Activated CD8-positive, alpha-beta T cell treated with anti-CD3 and anti-CD28 coated beads for 36 hours (primary cell): Measurements from ENCODE around the gene UCHL3. TPM values are rescaled to one million over a fixed set of nuclear protein-coding genes. Genes with fewer than 3 reads are reported as not detected.

ENCODE experiments used
- ATAC-seq: fragments of 200-7000 bp; cut with Tn5 transposase; one replicate; pipeline ENCODE4 v1.10.0; 2021; ENCODE audit warnings: mild to moderate bottlenecking, moderate library complexity
- CTCF ChIA-PET: fragments of 350-600 bp; sonication (Branson Sonifier 250); formaldehyde crosslinking; loops from one replicate; lab custom pipeline; 2021; ENCODE audit warnings: antibody characterized with exemption; lab: Charles Lee
- POLR2A ChIA-PET: fragments of 350-600 bp; sonication (Branson Sonifier 250); formaldehyde crosslinking; loops from one replicate; lab custom pipeline; 2021; ENCODE audit warnings: antibody characterized with exemption; lab: Charles Lee
- DNase-seq: peaks from one replicate; pipeline ENCODE4 v3.0.0-alpha.2; 2020
- H3K27ac Mint-ChIP-seq: one replicate; pipeline ENCODE4 v1.8.0; 2021; ENCODE audit warnings: mild to moderate bottlenecking, mixed read lengths
- H3K27me3 Mint-ChIP-seq: one replicate; pipeline ENCODE4 v1.8.0; 2021; ENCODE audit warnings: mixed read lengths
- H3K36me3 Mint-ChIP-seq: one replicate; pipeline ENCODE4 v1.8.0; 2021; ENCODE audit warnings: low read depth, mixed read lengths
- H3K4me1 Mint-ChIP-seq: one replicate; pipeline ENCODE4 v1.8.0; 2021; ENCODE audit warnings: low read depth, mixed read lengths
- H3K4me3 Mint-ChIP-seq: one replicate; pipeline ENCODE4 v1.8.0; 2021; ENCODE audit warnings: mild to moderate bottlenecking, moderate library complexity, mixed read lengths
- H3K9me3 Mint-ChIP-seq: one replicate; pipeline ENCODE4 v1.8.0; 2021; ENCODE audit warnings: mixed read lengths
- CTCF ChIP-seq: fragments of 200-600 bp; IDR thresholded peaks from one replicate; pipeline ENCODE4 v1.8.0; 2022; ENCODE audit warnings: antibody characterized with exemption, mild to moderate bottlenecking
- intact Hi-C: fragments of 100-400 bp; cut with micrococcal nuclease; formaldehyde crosslinking; loops from one replicate; pipeline ENCODE4 v1.10.0; 2022
- total RNA-seq, 2 experiments: library from RNA; stranded (reverse); gene quantifications; one replicate each; pipeline ENCODE4 v1.2.3, GENCODE V29; 2021

Gene UCHL3
- total RNA-seq = 10 to 100 TPM; 32.9 to 36.4 TPM

GRCh38 chr13:75549262-75550158 lies at the start of gene UCHL3:
Gene UCHL3 (plus strand): TSS chr13:75549791. CDS start chr13:75549821, 30 bp downstream.
- peak within 1 kb of the TSS; percentile 92 for H3K4me3 Mint-ChIP-seq
- ATAC-seq = peak; percentile 96
- peaks cover 41% of the 10 kb centered on the region for H3K4me1 Mint-ChIP-seq
- CTCF ChIA-PET = interaction anchor here (0.9 to 2.5 kb wide), 5 partner anchors 12 to 178 kb away, joined by 3 to 10 read pairs (median 3); partner anchors contain the start of genes COMMD6 and TBC1D4
- peak within 1 kb of the TSS; percentile 97 for H3K27ac Mint-ChIP-seq
- H3K9me3 Mint-ChIP-seq = no peaks in the 10 kb centered on the region
- H3K27me3 Mint-ChIP-seq = no peaks in the 10 kb centered on the region
- POLR2A ChIA-PET = interaction anchor here (1.1 kb wide), 1 partner anchor 12 kb away, joined by 3 read pairs; the partner anchor contains the start of gene COMMD6
- TF ChIP-seq CTCF = peak; percentile 90
- intact Hi-C loops = loop anchor here (5.0 to 10.0 kb wide), 2 partner anchors 67 to 175 kb away; partner anchors contain the start of gene TBC1D4
- DNase-seq = peak; percentile 98
- peaks cover 13% of the 10 kb centered on the region for H3K36me3 Mint-ChIP-seq

GRCh38 chr13:75505327-75505726 lies 44.3 kb upstream of the UCHL3 start:
- TF ChIP-seq CTCF = no peak
- Mint-ChIP-seq H3K4me1 (peaks cover 2% of the 10 kb centered on the region), H3K4me3 (no peak overlapping the region), H3K27me3 (no peaks in the 10 kb centered on the region), H3K27ac (no peak overlapping the region), H3K9me3 (no peaks in the 10 kb centered on the region), H3K36me3 (no peaks in the 10 kb centered on the region)
- DNase-seq = no peak
- intact Hi-C loops = no loop called here
- CTCF ChIA-PET = interaction anchor here (0.5 to 0.9 kb wide), 2 partner anchors 10 to 178 kb away, joined by 3 read pairs; no protein-coding TSS in a partner anchor
- no peak for ATAC-seq
- POLR2A ChIA-PET = no interaction called here

DNA sequence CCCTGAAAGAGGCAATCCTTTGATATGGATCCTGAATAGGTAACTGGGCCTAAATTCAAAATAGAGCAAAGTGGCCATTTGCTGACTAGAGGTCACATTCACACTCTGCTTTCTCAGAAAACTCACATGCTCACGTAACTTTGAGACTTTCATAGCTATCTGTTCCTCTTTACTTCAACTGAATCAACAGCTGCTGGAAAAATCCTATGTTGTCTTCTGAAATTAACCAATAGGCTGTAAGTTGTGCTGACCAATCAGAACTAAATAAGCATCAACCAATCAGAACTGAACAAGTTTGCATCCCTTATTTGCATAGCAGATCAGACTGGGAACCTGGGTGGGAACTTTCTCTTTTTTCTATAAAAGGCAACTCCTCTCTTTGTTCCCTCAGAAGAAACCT lies 43.6 kb upstream of the UCHL3 start:
- Mint-ChIP-seq H3K9me3 (no peaks in the 10 kb centered on the region), H3K4me3 (no peak overlapping the region), H3K27ac (no peak overlapping the region), H3K27me3 (no peaks in the 10 kb centered on the region), H3K36me3 (no peaks in the 10 kb centered on the region), H3K4me1 (peaks cover 2% of the 10 kb centered on the region)
- intact Hi-C loops = no loop called here
- CTCF ChIA-PET = interaction anchor here (0.9 kb wide), 1 partner anchor 10 kb away, joined by 3 read pairs; no protein-coding TSS in a partner anchor
- no peak for TF ChIP-seq CTCF
- POLR2A ChIA-PET = no interaction called here
- ATAC-seq (no peak), DNase-seq (no peak)

DNA sequence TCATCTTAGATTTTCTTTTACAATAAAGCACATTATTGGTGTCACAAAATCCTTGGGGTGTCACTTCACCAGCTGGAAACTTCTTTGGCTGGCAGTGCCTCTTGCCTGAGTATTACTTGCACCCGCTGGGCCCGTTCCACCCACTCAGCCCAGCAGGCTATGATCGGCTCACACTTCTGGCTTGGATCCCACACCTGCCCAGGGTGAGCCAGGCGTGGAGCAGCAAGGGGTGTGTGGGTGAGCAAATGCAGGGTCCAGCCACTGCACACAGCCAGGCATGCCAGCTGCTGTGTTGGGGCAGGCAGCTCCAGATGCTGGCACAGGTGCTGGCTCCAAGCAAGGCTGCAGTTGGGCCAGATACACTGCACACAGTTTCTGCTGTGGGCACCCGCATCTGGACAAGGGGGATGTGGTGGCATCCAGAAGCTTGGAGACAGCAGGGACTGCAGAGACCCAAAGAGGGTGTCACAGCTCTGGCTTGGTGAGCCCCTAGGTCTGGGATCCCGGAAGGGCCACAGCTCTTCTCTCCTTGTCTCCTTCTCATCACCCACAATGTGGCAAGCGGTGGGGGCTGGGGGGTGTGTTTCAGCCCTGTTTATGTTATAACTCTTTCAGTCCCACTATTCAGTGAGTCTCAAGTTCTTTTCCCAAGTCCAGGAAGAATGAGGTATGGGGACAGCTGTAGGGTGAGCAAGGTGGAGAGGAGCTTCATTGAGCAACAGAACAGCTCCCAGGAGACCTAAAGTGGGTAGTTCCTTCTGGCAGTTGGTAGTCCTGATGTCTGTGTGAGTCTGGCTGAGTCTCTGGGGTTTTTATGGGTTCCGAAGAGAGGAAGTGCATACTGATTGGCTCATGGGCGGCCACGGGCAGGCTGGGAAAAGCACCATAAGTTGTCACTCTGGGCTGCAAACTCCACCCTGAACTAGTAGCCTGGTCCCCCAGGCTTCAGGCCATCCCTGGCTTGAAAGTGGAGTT lies 42.3 kb upstream of the UCHL3 start:
- intact Hi-C loops = no loop called here
- CTCF ChIA-PET = no interaction called here
- Mint-ChIP-seq H3K4me3 (no peak overlapping the region), H3K36me3 (no peaks in the 10 kb centered on the region), H3K27ac (no peak overlapping the region), H3K4me1 (peaks cover 5% of the 10 kb centered on the region), H3K9me3 (no peaks in the 10 kb centered on the region), H3K27me3 (no peaks in the 10 kb centered on the region)
- POLR2A ChIA-PET = no interaction called here
- no peak for TF ChIP-seq CTCF
- ATAC-seq = no peak
- DNase-seq = no peak
